NCI-H345 (cell line): ENCODE measurements around the gene MDH1B.
A peak's percentile ranks its signal among the peaks of the same experiment; 100 is the strongest.

Source experiments
- DNase-seq: peaks from one replicate; lab custom pipeline; 2025; lab: John Stamatoyannopoulos, UW

MDH1B gene

GRCh38 chr2:206693399-206694137 is 71.6 kb downstream of the MDH1B start:
- DNase-seq: peak; percentile 70

GRCh38 chr2:206692971-206693370 is 72.2 kb downstream of the MDH1B start:
- no peak for DNase-seq

GRCh38 chr2:206688990-206689389 is 76.1 kb downstream of the MDH1B start:
- DNase-seq: no peak

DNA sequence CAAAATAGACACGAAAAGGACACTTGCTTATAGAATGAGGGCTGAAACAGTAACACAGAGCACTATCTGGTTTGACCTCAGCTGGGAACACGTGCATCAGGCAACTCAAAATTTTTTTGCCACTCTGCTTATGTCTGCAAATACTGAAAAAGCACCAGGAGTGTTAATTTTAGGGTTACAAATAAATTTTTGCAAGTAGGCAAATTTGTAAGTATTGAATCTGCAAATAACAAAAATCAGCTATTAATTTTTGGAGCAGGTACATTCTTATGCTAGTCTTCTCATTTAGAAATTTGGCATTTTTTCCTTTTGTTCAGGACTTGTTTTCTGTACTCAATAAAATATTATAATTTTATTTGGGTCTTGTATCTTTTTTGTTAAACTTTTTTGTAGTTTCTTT is 76.7 kb downstream of the MDH1B start:
- DNase-seq: no peak
